GM18502 (cell line): ENCODE data around the gene RAPGEF1.

Experiments
- ATAC-seq: cut with Tn5 transposase; IDR thresholded peaks from one replicate; pipeline ENCODE4 v1.9.1; 2021; ENCODE audit warnings: mild to moderate bottlenecking; ENCODE audit not compliant: unreplicated experiment, poor library complexity

The RAPGEF1 gene

DNA sequence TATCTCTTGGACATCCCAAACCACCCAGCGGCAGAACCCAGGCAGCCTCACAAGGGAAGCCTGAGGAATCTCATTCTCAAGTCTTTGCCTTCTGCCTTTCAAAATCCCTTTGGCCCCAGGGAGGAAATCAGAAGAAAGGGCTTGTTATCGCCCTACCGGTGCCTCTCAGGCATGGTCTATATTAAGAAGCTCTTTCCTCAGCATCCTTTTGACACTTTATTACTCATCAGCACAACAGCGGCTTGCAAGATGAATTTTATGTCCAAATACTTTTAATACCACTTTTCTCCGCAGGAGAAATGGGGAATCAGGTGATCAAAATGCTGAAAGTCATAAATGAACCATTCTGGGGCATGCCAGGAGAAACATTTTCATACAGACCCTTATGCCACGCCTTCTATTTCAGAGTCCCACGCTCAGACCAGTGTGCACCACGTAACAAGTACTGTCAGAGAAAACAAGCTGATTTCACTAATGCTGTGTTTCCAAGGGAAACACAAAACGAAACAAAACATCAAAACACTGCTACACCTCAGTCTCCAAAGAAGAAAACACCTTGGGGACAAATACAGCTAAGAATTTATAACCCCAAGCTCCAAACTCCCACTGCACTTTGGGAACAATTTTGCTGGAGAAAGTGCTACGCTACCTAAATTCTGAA, 30.0 kb downstream of the RAPGEF1 start:
- peak; percentile 70 for ATAC-seq

DNA sequence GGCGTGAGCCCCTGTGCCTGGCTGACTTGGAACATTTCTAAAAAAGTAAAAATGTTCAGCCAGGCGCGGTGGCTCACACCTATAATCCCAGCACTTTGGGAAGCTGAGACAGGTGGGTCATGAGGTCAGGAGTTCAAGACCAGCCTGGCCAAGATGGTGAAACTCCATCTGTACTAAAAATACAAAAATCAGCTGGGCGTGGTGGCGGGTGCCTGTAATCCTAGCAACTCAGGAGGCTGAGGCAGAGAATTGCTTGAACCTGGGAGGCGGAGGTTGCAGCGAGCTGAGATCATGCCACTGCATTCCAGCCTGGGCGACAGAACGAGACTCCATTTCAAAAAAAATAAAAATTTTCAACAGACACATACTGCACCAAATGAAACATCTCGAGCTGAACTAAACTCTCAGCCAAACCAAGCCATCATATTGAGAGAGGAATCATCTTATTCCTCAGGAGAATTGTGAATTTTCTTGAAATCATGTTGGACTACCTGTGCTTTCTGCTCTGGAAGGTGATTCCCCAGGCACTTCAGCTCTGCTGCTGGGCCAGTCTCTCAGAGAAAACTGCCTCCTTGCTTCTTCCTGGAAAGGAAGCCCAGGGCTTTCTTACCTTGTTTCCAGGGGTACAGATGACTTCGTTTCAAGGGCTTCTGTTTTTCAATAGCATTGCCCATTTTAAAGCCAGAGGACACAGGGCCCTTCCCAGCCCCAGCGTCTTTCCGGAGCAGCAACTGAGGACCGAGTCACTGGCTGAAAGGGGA, 30.7 kb downstream of the RAPGEF1 start:
- ATAC-seq, result peak; percentile 4

DNA sequence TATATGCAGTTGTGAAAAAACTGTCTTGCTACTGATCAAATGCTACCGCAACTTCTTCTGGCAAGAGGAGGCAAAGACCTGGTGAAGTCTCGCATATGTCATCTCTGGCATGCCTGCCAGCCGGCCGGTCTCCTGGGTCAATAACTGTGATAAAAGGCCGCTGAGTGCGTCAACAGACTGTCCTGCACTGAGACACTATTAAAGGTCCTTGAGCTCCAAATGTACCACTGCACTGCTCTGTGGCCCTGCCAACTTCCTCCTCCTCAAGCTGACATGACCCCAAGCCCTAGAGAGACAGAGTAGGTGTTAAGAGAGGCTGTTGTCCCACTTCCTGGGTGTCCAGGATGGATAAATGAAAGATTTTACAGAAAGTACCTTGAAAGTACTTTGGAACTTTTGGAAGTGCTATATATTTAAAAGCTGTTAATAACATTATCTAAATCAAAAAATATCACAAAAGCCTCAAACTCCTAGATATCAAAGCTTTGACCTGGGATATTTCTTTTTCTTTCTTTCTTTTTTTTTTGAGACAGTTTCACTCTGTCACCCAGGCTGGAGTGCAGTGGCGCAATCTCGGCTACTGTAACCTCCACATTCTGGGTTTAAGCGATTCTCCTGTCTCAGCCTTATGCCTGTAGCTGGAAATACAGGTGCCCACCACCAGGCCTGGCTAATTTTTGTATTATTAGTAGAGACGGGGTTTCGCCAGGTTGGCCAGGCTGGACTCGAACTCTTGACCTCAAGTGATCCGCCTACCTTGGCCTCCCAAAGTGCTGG, 31.5 kb downstream of the RAPGEF1 start:
- no peak for ATAC-seq

DNA sequence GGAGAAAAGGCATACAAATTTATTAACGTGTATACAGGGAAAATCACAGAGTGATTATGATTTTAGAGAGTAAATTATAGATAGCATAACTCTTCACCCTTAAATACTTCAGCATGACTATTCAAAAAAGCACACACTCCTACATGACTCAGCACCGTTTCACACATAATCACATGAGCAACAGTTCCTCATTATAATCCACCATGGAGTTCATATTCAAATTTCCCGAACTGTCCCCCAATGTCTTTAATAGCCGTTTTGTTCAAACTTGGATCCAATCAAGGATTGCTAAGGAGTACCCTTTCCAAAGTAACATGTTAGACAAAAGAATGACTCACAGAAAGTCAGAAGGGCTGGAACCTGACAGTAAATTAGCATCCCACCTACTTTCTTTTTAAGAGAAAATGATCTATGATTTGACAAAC, 32.1 kb downstream of the RAPGEF1 start:
- ATAC-seq, result no peak

DNA sequence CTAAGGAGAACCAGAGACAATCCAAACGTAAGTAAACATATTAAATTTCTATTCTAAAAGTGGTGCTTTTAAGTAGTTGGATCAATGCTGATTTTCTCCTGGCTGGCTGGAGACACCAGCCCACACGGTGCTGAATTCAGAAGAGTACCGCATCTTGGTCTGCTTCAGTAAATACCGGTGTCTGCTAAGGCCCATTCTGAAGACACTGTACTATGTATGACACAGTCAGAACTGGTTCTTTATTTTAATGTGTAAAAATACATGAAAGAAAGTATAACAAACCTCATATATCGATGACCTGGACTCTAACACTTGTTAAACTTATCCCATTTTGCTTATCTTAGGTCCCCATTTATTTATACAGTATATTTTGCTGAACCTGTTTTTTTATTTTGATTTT, 32.8 kb downstream of the RAPGEF1 start:
- ATAC-seq, result no peak

DNA sequence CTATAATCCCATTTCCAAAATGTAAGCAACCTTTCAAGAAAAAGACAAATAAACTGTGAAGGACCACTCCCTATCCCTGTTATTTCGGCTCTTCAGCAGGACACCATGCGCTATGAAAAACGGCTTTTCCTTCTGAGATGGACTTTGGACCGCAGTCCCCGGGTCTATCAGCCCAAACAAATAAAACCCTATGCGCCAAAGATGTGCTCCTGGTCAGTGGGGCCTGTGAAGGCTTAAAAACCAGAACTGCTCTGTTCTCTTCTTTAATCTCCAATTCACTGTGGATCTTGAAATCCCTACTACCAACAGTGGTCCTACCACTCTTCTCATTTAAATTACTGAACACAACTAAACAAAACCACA, 33.3 kb downstream of the RAPGEF1 start:
- ATAC-seq, result no peak

DNA sequence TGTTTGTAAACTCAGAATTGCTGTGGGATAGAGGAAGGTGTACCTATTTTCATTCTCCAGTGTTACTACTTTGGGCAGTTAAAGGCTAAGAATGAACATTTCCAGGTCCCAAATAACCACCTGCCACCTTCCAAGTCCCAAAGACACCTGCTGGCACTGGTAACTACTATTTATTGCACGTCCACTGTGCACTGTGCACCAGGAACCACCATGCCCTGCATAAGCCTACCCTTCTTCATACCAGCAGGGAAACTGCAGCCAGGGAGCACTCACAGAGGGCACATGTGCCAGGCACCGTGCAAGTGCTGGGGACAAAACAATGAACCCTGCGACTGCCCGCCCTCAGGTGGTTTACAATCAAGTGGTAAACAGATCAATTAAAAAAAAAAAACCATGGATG, 34.9 kb downstream of the RAPGEF1 start:
- no peak for ATAC-seq

DNA sequence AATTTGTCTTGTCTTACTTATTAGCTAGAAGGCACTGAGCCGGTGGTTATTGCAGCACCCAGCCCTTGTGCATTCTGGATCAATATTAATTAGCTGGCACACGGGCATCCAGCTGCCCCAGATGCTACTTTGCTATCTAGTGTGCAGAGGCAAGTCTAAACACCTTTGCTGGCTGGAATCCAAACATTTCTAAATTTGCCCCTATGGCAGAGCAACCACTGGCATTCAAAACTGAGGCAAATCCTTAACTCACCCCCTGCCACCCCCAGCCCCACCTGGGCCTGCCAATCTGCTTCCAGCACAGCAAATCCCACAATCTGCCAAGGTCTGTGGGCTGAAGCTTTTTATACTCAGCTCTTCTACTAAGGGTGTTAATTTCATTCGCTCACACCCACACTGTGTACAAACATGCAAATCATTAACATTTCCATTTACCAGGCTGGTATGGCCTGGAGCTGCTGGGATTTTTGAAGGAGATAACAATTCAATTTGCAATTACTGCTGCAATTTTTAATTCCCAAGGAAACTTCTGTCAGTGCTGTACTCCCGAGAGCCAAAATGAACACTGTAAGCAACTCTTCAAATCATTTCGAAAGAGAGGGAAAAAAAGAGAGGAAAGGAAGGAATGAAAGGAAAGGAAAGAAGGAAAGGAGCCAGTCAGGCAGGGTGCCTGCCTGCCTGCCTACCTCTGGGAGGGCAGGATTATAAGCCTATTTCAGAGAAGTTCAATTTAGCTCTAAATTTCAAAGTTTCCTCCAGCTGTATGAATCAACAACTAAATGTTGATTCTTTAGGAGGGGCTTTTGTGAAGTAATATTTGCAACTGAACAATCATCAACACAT, 35.5 kb downstream of the RAPGEF1 start:
- no peak for ATAC-seq

DNA sequence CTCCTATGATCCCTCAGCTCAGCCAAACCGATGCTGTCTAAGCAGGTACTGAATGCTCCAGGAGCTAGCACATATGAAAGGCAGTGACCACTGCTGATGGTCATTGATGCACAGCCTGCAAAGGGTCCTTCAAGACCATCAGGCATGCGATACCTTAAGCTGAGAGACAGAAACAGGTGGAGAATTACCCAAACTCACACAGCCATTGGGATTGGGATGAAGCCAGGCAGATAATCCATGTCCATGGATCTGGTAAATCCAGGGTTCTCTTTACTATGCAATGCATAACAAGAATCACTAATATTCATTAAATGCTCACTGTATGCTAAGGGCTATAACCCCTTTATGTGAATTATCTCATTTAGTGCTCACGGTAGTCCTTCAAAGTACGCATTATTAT, 36.2 kb downstream of the RAPGEF1 start:
- no peak for ATAC-seq

DNA sequence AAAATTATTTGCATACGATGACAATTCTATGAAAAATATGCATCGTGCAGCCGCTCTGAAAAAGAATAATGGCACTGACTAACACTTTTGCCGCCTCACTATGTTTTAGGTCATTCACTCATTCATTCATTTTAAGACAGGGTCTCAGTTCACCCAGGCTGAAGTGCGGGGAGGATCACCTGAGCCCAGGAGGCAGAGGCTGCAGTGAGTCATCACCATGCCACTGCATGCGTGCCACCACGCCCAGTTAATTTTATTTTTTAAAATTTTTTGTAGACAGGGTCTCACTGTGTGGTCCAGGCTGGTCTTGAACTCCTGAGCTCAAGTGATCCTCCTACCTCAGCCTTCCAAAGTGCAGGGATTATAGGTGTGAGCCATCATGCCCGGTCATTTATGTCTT, 37.0 kb downstream of the RAPGEF1 start:
- no peak for ATAC-seq

DNA sequence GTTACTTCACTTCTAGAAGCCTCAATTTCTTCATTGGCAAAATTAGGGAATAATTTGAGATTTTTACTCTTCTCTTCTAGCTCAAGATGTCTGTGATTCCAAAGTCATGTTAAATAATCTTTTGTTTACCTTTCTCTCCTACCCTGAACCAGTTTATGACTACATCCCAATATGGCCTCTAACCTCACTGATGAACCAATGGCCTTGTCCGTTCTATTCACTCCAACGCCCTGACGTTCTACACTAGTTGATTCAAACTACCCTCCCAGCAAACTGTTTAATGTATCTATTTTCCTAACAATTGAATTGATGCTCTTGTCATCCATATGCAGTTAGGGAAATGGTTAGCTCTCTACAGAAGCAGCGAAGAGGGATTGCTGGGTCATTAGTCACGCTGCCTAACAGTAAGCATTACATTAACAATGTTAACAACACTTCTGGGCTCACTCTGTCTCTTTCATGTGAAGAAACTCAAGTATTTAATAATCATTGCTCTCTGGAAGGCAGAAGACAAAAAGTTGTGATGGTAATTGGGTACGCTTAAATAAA, 38.0 kb downstream of the RAPGEF1 start:
- no peak for ATAC-seq

DNA sequence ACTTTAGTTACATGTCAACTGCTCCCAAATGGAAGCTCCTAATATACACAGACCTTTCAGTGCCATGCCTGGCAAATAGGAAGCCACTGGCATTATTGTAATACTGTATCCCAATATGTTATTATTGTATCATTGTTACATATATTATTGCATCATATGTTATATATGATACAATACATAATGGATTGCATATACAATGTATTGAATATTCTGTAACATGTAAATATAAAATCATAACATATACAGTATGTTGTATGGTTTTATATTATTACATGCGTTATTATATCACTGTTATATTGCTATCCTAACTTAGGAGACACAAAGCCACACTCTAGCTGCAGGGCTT, 38.5 kb downstream of the RAPGEF1 start:
- no peak for ATAC-seq

DNA sequence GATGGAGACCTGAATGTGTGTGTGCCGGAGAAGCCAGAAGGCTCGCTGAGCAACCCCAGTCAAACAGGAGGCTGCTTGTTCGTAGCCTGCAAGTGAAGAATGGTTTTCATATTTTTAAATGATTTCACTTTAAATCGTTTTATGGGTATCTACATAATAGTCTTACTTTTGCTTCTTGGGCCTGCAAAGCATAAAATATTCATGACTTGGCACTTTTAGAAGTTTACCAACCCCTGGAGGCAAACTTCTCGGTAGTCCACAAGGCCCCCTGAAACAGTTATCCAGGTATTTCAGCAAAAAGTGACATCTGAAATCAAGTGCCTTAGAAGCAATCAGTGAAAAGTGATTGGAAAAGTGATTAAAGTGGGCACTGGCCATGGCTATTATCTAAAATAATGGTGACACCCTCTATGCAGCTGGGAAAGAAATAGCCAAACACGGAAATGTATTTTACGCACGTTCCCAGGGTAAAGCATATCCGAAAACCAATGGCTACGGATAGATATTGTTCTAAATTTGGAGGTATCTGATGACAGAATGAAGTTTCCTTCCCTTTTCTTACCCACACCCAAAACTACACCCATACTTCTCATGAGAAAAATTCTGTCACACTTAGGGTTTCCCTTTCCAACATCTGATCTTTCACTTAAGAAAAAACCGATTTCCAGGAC, 39.0 kb downstream of the RAPGEF1 start:
- ATAC-seq, result no peak

DNA sequence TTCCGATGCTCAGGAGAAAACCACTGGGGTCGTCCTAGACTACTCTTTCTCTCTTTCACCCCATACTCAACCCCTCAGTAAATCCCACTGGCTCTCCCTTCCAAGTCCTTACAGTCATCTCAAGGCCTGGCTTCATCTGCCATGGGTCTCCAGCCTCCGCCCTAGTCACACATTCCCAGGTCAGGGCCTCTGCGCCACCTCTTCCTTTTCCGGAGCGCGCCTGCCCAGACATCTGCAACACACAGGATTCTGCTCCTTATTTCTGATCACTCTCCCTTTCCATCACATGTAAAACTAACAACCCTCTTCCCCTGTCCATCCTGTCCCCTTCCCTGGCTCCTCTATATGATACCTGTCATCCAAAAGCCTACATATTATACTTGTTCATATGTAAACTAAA, 39.8 kb downstream of the RAPGEF1 start:
- ATAC-seq, result no peak

DNA sequence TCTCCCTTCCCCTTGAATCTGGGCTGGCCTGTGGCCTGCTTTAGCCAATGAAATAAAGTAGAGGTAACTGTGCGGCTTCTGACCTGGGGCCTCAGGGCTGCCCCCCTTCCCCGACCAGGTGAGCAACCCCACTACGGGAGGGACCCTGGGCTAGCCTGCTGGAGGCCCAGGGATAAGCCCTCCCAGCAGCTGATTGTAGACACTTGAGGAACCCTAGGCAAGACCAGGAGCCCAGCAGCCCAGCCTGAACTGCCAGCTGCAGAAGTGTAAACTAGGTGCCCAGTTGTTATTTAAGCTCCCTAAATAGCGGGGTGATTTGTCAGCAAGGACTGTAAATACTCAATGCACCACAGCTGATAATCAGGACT, 41.3 kb downstream of the RAPGEF1 start:
- no peak for ATAC-seq

DNA sequence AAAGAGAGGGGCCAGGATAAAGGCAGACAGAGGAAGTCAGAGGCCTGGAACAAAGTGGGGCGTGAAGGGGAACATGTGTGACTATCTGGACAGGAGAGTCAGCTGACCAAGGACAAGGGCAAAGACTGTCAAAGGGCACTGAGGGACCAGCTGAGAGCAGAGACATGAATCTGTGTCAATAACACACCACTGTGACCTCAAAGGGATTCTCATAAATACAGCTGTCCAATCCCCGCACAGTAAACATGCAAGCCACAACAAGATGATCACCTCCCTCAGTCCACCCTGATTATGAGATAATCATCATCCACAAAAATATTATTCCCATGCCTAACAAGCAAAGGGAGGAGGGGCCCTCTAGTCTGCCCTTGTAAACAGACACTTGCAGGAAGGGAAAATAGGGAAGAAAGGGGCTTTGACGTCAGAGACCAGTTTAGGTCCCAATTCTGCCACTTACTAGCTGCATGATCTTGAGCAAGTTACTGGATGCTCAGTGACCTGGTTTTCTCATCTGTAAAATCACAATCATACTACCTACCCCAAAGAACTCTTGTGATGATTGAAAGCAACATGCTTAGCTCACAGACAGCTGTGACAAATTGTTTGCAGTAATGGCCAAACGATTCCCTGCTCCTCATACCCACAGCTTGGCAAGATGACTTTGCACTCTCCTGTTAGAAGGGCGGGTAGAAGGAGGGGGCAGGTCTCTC, 41.8 kb downstream of the RAPGEF1 start:
- no peak for ATAC-seq

DNA sequence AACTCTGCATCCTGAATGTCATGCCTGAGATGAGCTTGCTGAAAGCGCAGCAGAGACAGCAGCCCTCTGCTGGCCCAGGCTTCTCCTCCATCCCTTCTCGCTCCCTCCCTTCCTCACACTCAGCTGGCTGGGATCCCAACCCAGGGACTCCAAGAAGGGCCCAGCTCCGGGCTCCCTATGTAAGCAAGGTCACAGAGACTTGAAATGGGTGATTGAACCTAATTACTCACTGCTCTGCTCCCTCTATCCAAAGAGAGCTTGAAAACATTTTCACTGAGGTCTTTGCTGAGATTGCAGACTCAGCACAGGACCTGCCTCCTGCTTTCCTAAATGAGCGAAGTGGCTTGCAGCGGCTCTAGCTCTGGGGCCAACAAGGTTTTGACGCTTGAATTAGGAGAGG, 42.8 kb downstream of the RAPGEF1 start:
- no peak for ATAC-seq

DNA sequence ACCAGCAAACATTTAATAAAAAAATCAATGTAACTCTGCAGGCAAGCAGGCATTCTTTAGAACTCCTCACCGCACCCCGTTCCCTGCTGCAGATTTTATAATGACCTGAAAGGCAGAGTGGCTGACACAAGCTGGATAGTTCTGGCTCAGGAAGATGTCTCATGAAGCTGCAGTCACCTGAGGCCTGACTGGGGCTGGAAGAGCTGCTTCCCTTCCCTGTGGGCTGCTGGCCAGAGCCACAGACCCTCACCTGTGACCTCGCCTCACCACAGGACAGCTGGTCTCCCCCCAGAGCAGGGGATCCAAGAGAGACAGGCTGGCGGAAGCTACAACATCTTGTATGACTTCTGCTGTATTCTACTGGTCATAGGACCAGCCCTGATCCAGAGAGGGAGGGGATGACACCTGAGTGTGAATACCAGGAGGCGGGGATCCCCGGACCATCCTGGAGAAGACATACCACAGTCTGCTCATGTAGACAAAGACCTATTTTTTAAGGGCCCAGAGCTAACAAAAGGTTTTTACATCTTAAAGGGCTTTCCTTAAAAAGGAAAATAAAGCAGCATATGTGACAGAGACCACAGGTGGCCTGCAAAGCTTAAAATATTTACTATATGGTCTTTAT, 43.9 kb downstream of the RAPGEF1 start:
- ATAC-seq, result no peak

DNA sequence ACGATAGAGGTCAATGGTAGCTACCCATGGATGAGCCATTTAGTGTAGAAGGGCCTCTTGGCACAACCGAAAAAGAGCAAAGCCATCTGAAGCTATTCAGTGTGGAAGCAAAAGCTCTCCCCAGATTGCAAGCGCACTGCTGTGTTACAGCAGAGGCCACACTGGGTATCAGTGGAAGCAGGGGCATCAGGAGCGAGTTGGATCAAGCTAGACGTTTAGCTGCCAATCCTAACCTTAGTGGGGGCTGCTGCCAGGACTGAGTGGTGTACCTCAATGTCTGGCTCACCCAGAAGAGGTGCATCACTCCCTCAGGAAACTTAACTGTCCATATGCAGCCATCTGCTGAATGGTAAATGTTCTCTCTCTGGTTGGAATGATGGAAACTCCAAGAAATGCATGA, 44.5 kb downstream of the RAPGEF1 start:
- ATAC-seq, result no peak
